ENCODE measurements around the gene ROCK2. TPM values are rescaled to one million over a fixed set of nuclear protein-coding genes. Genes with fewer than 3 reads are reported as not detected.

ROCK2 gene
- total RNA-seq, 3 donors from 2014 or later, result 67.7 to 77.8 (median 71.0) TPM

DNA sequence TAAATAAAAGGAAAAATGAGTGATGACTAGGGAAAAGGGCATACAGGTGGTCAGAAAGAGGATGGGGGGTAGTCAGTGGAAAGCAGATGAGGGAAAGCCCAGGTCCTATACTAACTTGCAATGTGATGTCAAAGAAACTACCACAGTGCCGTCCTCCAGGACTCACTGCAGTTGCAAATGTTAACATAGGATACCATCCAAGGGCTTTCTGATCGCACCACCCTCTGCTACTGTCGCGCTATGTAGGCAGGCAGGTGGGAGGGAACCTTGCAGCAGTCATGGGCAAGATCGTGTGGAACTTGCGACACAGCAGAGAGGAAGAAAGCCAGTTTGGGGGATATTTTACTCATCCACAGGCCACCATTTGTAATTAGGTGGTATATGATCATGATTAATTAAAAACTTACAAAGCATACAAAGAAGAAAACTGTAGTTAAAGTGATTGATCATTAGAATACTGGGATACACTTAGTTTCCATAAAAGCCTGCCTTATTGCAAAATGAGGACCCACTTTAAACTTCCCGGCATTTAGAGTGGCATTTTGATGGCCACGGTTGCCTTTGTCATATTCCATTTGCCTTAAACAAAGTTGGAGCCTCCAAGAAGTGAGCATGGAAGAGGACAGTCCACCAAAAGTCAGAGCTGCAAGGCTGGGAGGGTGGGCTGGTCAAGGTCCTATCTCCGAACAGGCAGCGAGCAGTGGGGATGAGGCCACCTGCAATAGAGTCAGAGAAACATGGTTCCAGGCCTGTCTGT is 8.5 kb upstream of the ROCK2 start:
- TF ChIP-seq, protein P1, sequence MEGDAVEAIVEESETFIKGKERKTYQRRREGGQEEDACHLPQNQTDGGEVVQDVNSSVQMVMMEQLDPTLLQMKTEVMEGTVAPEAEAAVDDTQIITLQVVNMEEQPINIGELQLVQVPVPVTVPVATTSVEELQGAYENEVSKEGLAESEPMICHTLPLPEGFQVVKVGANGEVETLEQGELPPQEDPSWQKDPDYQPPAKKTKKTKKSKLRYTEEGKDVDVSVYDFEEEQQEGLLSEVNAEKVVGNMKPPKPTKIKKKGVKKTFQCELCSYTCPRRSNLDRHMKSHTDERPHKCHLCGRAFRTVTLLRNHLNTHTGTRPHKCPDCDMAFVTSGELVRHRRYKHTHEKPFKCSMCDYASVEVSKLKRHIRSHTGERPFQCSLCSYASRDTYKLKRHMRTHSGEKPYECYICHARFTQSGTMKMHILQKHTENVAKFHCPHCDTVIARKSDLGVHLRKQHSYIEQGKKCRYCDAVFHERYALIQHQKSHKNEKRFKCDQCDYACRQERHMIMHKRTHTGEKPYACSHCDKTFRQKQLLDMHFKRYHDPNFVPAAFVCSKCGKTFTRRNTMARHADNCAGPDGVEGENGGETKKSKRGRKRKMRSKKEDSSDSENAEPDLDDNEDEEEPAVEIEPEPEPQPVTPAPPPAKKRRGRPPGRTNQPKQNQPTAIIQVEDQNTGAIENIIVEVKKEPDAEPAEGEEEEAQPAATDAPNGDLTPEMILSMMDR (IDR thresholded peaks at IDR 0.05), result no peak
- H3K9me3 ChIP-seq, result no peaks in the 10 kb centered on the region
- no peak for DNase-seq
- no peak overlapping the region for H3K4me3 ChIP-seq
- H3K36me3 ChIP-seq (ENCODE audit: low read depth), result no peaks in the 10 kb centered on the region
- no peaks in the 10 kb centered on the region for H3K4me1 ChIP-seq (ENCODE audit: low read depth)
- intact Hi-C loops (cut with DNase I, micrococcal nuclease), result no loop called here
- no peak for ATAC-seq

DNA sequence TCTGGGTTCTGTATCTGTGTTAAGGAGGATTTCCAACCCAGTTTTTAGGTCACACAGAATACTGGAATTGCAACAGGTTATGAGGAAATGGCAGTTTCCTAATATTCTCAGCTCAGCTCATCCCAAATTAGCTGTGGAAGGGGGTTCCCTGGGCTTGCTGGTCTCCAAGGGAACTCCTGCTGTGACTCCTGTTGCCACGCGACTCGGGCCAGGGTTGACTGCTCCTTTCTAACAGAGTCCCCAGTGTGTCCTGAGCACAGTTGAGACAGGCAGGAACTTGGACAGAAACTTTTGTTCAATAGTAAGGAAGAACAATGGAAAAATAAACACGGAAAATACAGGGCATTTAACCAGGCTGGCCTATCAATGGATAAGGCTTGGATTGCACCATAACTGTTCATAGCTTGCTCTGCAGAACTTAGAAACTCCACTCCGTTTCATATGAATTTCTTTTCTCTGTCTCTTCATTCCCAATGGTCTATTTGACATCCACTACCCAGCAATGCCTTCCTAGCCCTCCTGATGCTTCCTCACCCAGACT is 3.8 kb upstream of the ROCK2 start:
- Histone ChIP-seq H3K36me3 (ENCODE audit: low read depth) (no peaks in the 10 kb centered on the region), H3K4me3 (no peak overlapping the region), H3K4me1 (ENCODE audit: low read depth) (no peaks in the 10 kb centered on the region), H3K9me3 (no peaks in the 10 kb centered on the region)
- TF ChIP-seq, protein P1 (IDR thresholded peaks at IDR 0.05), result no peak
- no peak for DNase-seq
- intact Hi-C loops (cut with DNase I, micrococcal nuclease), result loop anchor here in 1 of 2 donors (10.0 kb wide), 2 partner anchors 57 to 113 kb away; no protein-coding TSS in a partner anchor
- ATAC-seq, result peak; percentile 3

DNA sequence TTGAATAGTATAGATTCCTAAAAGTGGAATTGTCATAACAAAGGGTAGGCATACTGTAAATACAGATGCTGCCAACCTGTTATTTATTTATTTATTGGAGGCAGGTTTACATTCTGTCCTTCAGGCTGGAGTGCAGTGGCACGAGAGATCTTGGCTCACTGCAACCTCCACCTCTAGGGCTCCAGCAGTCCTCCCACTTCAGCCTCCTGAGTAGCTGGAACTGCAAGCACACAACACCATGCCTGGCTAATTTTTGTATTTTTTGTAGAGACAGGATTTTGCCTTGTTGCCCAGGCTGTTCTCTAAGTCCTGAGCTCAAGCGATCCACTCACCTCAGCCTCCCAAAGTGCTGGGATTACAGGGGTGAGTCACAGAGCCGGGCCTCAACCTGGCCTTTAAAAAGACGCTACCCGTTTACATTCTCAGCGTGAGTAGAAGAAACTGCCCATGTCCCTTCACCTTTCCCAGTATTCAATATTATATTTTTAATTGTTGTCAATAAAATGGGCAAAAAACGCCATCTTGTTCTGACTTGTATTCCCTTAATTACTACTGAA is 3.0 kb upstream of the ROCK2 start:
- Histone ChIP-seq H3K4me1 (ENCODE audit: low read depth) (no peaks in the 10 kb centered on the region), H3K4me3 (no peak overlapping the region), H3K9me3 (no peaks in the 10 kb centered on the region), H3K36me3 (ENCODE audit: low read depth) (no peaks in the 10 kb centered on the region)
- DNase-seq, result no peak
- no peak for ATAC-seq
- TF ChIP-seq, protein P1 (IDR thresholded peaks at IDR 0.05), result no peak
- intact Hi-C loops (cut with DNase I, micrococcal nuclease), result loop anchor here in 1 of 2 donors (10.0 kb wide), 2 partner anchors 57 to 113 kb away; no protein-coding TSS in a partner anchor

DNA sequence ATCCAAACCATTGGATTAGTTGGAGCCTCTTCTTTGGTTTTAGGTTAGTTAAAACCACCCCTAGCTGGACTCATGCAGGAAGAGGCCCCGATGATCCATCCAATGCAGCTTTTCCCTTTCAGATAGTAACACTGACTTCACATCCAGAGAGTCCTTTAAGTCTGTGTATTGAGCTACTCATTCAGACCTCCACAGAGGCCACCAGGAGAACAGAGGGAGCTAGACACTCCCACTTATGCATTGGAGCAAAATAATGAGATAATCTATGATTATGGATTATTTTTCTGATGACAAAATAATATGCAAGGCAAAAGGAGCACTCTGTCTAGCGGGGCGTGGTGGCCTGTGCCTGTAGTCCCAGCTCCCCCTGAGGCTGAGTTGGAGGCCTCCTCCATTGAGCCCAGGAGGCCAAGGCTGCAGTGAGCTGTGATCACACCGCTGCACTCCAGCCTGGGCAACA is 1.6 kb upstream of the ROCK2 start:
- H3K9me3 ChIP-seq, result no peaks in the 10 kb centered on the region
- DNase-seq, result no peak
- no peak overlapping the region for H3K4me3 ChIP-seq
- TF ChIP-seq, protein P1 (IDR thresholded peaks at IDR 0.05), result no peak
- no peak for ATAC-seq
- no peaks in the 10 kb centered on the region for H3K36me3 ChIP-seq (ENCODE audit: low read depth)
- H3K4me1 ChIP-seq (ENCODE audit: low read depth), result peaks cover 10% of the 10 kb centered on the region
- intact Hi-C loops (cut with DNase I, micrococcal nuclease), result loop anchor here in 1 of 2 donors (10.0 kb wide), 2 partner anchors 59 to 111 kb away; no protein-coding TSS in a partner anchor

DNA sequence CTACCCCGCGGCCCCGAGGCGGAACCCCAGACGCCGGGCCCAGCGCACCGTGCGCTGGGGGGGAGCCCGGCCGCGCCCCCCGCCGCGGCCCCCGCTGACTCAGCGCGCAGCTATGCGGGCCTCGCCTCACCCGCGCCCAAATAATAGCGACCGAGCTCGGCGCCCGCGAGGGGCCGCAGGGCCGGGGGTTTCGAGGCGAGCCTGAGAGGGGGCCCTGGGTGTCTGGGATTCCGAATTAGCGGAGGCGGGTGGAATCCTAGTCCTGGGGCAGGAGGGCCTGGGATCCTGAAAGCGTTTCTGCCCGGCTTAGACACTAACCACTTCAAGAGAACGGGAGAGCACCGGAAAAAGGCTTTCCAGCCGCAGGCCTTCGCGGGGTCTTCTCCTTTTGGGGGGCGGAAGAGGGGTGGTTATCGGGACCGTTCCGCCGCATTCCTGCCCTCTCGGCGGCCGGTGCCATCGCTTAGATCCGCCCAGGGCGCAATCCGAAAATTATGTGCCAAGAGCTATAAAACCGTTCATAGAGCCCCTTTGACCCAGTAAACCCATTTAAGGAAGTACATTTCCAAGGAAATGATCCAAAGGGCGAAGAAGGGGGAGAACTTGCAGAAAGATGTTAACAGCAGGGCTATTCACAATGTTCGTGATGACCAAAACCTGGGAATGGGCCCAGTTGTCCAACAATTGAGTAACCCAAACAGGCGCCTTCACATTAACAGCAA is 681 bp upstream of the ROCK2 start:
- intact Hi-C loops (cut with DNase I, micrococcal nuclease), result loop anchor here in 1 of 2 donors (10.0 kb wide), 2 partner anchors 60 to 110 kb away; no protein-coding TSS in a partner anchor
- peak; percentile 79 to 83 (median 82) for DNase-seq

More for the DNA sequence above, 681 bp upstream of the ROCK2 start:
- peak; percentile 69 for ATAC-seq
- H3K4me1 ChIP-seq (ENCODE audit: low read depth), result peaks cover 10% of the 10 kb centered on the region
- TF ChIP-seq, protein P1 (IDR thresholded peaks at IDR 0.05), result no peak
- H3K9me3 ChIP-seq, result no peaks in the 10 kb centered on the region
- no peaks in the 10 kb centered on the region for H3K36me3 ChIP-seq (ENCODE audit: low read depth)
- H3K4me3 ChIP-seq, result peak overlapping the region; percentile 99
